ENCODE data around the gene RPS6KA4.

GRCh38 chr11:64338716-64339115 is 20.2 kb upstream of the RPS6KA4 start:
- TF ChIP-seq EZH2 (IDR thresholded peaks at IDR 0.05; ENCODE audit: borderline replicate concordance, low read length) (no peak), CTCF (conservative IDR thresholded peaks at IDR 0.05 in 1 of 2, IDR thresholded peaks at IDR 0.05 in 1 of 2; ENCODE audit: extremely low read depth in 1 of 2, insufficient read depth in 1 of 2, low read depth in 1 of 2, low read length in 2 of 2) (no peak)
